Pancreas (tissue), 10 donors: ENCODE results near the gene PRUNE1. TPM values are rescaled to one million over a fixed set of nuclear protein-coding genes. Genes with fewer than 3 reads are reported as not detected.
A peak's percentile ranks its signal among the peaks of the same experiment; 100 is the strongest.

Experiments used
- ATAC-seq, 4 donors: fragments of 200-7000 bp; cut with Tn5 transposase; one replicate each; pipeline versions ENCODE4 v1.8.0 to v1.9.1; 2020; ENCODE audit warnings: mild to moderate bottlenecking in 4 of 4, moderate library complexity in 4 of 4
- DNase-seq, 6 donors: peaks; one replicate each; pipeline ENCODE4 v3.0.0-alpha.2; 2020
- FAIRE-seq: peaks from 2 replicates; lab custom pipeline; 2012; peaks lifted over from hg19 to GRCh38; lab: Jason Lieb, UNC
- H3K27ac ChIP-seq, 4 donors: fragments of 200-600 bp; sonication (generic); 1 replicate in 3 of 4; 2 replicates in 1 of 4; pipeline versions ENCODE4 v1.5.0 to v1.8.0; 2020
- H3K27me3 ChIP-seq, 4 donors: fragments of 200-600 bp; one replicate each; pipeline ENCODE4 v1.8.0; 2021
- H3K36me3 ChIP-seq, 3 donors: fragments of 200-600 bp; sonication (generic) in 1 of 3; one replicate each; pipeline versions ENCODE4 v1.5.0 to v1.8.0; 2020 to 2021
- H3K4me1 ChIP-seq, 3 donors: fragments of 200-600 bp; one replicate each; pipeline ENCODE4 v1.8.0; 2021
- H3K4me3 ChIP-seq, 4 donors: fragments of 200-600 bp; sonication (generic) in 2 of 4; one replicate each; pipeline versions ENCODE4 v1.5.0 to v1.8.0; 2020 to 2021
- H3K9me3 ChIP-seq, 4 donors: fragments of 200-600 bp; one replicate each; pipeline ENCODE4 v1.8.0; 2021
- WGBS, 2 donors: extraction: QIAGEN DNeasy Blood & Tissue Kit; methylation state at CpG; one replicate each; pipeline ENCODE4 v1.1.7; 2013; 5-methylcytosine and 5-hydroxymethylcytosine counted together
- intact Hi-C, 3 donors: fragments of 100-400 bp; cut with DNase I; formaldehyde crosslinking; loops; one replicate each; pipeline versions ENCODE4 v1.11.1 to v1.14.2; 2022
- polyA plus RNA-seq, 2 donors: library from polyadenylated mRNA; stranded (reverse); fragments of 200-250 nt; gene quantifications; one replicate each; pipeline ENCODE4 v1.2.3, GENCODE V29; 2013
- total RNA-seq, 6 donors: library from RNA; stranded (reverse); fragmentation: NEBNext Ultra II Directional in 4 of 6; extraction: Animal tissue kit (Norgen Biotek cat#: 25700) in 4 of 6; gene quantifications; one replicate each; pipeline versions ENCODE4 v1.2.1 to v1.2.4, GENCODE V29; 2021 to 2023
- TF ChIP-seq, protein P1 (sequence below), 4 donors: fragments of 200-600 bp; sonication (generic) in 3 of 4; IDR thresholded peaks; one replicate each; pipeline versions ENCODE4 v1.5.0 to v1.8.0; 2021; ENCODE audit warnings: antibody characterized with exemption in 4 of 4
- donor health status: healthy with polysubstance abuse.
- donor health status: DM: no; HTN: no; CAD: no; lungs with moderate emphysema.
- donor health status: DM: no; HTN: no; CAD: no.
- donor health status: control.
- donor health status: control.
- donor health status: Bipolar disorder and iron deficiency.
- donor health status: DM: yes; HTN: yes; CAD: no.
- donor health status: DM: no; HTN: no; CAD: no.
- donor health status: DM: no; HTN: no; CAD: no.
- donor health status: DM: yes; HTN: yes; CAD: no.

Gene PRUNE1
- total and polyA plus RNA-seq, 8 donors: 6.4 to 16.7 (median 8.1) TPM

GRCh38 chr1:151065089-151065645 lies 56.9 kb downstream of the PRUNE1 start:
- FAIRE-seq: no peak
- TF ChIP-seq, protein P1, sequence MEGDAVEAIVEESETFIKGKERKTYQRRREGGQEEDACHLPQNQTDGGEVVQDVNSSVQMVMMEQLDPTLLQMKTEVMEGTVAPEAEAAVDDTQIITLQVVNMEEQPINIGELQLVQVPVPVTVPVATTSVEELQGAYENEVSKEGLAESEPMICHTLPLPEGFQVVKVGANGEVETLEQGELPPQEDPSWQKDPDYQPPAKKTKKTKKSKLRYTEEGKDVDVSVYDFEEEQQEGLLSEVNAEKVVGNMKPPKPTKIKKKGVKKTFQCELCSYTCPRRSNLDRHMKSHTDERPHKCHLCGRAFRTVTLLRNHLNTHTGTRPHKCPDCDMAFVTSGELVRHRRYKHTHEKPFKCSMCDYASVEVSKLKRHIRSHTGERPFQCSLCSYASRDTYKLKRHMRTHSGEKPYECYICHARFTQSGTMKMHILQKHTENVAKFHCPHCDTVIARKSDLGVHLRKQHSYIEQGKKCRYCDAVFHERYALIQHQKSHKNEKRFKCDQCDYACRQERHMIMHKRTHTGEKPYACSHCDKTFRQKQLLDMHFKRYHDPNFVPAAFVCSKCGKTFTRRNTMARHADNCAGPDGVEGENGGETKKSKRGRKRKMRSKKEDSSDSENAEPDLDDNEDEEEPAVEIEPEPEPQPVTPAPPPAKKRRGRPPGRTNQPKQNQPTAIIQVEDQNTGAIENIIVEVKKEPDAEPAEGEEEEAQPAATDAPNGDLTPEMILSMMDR (IDR thresholded peaks at IDR 0.05): no peak

GRCh38 chr1:151067185-151067584 lies 58.9 kb downstream of the PRUNE1 start:
- ATAC-seq (no peak), FAIRE-seq (no peak), DNase-seq (peak in 1 of 6 donors; percentile 3)
- Histone ChIP-seq H3K36me3 (no peaks in the 10 kb centered on the region), H3K27me3 (no peaks in the 10 kb centered on the region), H3K4me1 (peaks cover 3 to 6% (median 5%) of the 10 kb centered on the region in 3 donors), H3K4me3 (no peak overlapping the region), H3K9me3 (no peaks in the 10 kb centered on the region), H3K27ac (no peak overlapping the region)
- intact Hi-C loops: no loop called here
- TF ChIP-seq, protein P1 (IDR thresholded peaks at IDR 0.05): no peak
- 73% methylated on average over 4 of the region's 4 CpGs for whole genome bisulfite sequencing, 2 donors

More at GRCh38 chr1:151065089-151065645, 56.9 kb downstream of the PRUNE1 start:
- intact Hi-C loops: no loop called here
- no peaks in the 10 kb centered on the region for H3K36me3 ChIP-seq
- H3K27ac ChIP-seq: no peak overlapping the region
- no peak overlapping the region for H3K4me3 ChIP-seq
- H3K27me3 ChIP-seq: no peaks in the 10 kb centered on the region
- peaks cover 0 to 5% (median 0%) of the 10 kb centered on the region in 3 donors for H3K4me1 ChIP-seq
- ATAC-seq (no peak), DNase-seq (no peak)
- no peaks in the 10 kb centered on the region for H3K9me3 ChIP-seq

DNA sequence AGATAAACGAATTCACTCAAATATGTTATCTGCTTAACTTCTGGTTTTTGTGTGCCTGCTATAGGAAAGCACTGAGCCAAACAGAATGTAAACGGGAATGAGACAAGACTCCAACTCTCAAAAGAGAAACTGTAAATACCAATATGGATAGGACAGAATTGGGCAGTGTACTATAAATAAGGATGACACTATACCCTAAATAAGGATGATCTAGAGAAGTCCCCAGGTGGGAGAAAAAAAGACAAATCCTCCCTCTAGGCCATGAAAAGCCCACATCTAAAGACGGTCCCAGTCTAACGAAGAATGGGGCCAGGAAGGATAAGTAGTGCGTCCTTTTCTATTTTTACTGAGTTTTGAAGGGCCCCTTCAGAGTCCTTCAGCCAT lies 60.8 kb downstream of the PRUNE1 start:
- TF ChIP-seq, protein P1 (IDR thresholded peaks at IDR 0.05): no peak
- peaks cover 3 to 6% (median 5%) of the 10 kb centered on the region in 3 donors for H3K4me1 ChIP-seq
- DNase-seq: no peak
- intact Hi-C loops: no loop called here
- H3K27ac ChIP-seq: no peak overlapping the region
- no peak overlapping the region for H3K4me3 ChIP-seq
- no peaks in the 10 kb centered on the region for H3K9me3 ChIP-seq
- no peak for FAIRE-seq
- no peaks in the 10 kb centered on the region for H3K27me3 ChIP-seq
- H3K36me3 ChIP-seq: no peaks in the 10 kb centered on the region
- ATAC-seq: no peak
- WGBS, 2 donors: 73 to 78% methylated on average over 5 of the region's 5 CpGs

DNA sequence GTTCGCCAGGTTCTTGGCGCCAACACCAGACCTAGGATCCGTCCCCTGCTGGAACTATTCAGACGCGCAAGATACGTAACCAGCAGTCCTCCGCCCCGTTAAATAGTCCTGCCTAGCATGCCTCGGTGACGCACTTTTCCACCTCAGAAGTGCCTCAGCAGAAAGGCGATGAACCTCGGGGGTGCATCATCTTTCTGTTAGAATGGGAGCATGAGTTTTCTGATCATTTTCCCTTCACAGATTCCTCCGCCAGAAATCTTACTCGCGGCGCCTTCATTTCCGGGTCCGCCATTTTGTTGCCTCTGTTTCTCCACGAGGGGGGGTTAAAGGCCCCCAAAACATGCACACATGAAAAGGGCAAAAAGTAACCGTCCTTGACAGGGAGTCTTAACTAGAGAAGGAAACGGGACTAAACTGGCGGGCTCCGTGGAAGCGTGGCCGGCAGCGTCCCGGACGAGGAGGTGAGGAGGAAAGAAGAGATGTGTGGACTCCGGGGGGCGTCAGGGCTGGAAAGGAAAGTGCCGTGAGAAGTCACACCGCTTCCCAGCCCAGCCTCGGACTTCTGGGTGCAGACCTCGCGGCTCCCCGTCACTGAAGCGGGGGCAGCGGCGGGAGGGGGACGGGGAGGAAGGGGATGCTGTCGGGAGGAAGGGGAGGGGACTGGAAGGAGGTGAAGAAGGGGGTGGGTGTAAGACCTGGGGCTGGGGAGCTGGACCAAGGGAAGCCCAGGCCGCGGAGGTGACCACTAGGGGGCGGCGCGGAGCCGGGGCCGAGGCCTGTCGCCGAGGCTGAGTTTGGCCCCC lies 62.4 kb downstream of the PRUNE1 start, which contains the start of gene GABPB2:
GABPB2 (plus strand) TSS at position 288 of the 803 bp plus-strand sequence. CDS start 17,429 bp downstream, outside the sequence.
- peaks cover 3 to 6% (median 5%) of the 10 kb centered on the region in 3 donors for H3K4me1 ChIP-seq
- FAIRE-seq (no peak), DNase-seq (peak; percentile 90 to 97 (median 92)), ATAC-seq (peak; percentile 93 to 98 (median 95))
- no peaks in the 10 kb centered on the region for H3K9me3 ChIP-seq
- H3K36me3 ChIP-seq: no peaks in the 10 kb centered on the region
- H3K4me3 ChIP-seq: peak within 1 kb of the TSS; percentile 70 to 87 (median 82)
- H3K27ac ChIP-seq: peak within 1 kb of the TSS; percentile 89 to 99 (median 95)
- TF ChIP-seq, protein P1 (IDR thresholded peaks at IDR 0.05): peak; percentile 90 to 96 (median 93)
- 0% methylated on average over 43 to 50 of the region's 50 CpGs for WGBS, 2 donors
- intact Hi-C loops: no loop called here
- H3K27me3 ChIP-seq: no peaks in the 10 kb centered on the region
